Astrocyte (in vitro differentiated cells and primary cell): Measurements from ENCODE around the gene PNPLA7. TPM values are rescaled to one million over a fixed set of nuclear protein-coding genes. Genes with fewer than 3 reads are reported as not detected.
A peak's percentile ranks its signal among the peaks of the same experiment; 100 is the strongest.

Experiments used
- DNase-seq: peaks from one replicate; pipeline ENCODE4 v3.0.0-alpha.2; 2010; ENCODE audit warnings: low read depth
- FAIRE-seq: peaks from 2 replicates; lab custom pipeline; 2011; peaks lifted over from hg19 to GRCh38; lab: Jason Lieb, UNC
- H2AFZ ChIP-seq: 2 replicates; pipeline ENCODE4 v1.6.0; 2012; ENCODE audit warnings: low read depth, low read length, inconsistent platforms
- H3K27ac ChIP-seq: 2 replicates; pipeline ENCODE4 v1.5.1; 2011; ENCODE audit warnings: low read depth, low read length, inconsistent platforms
- H3K27me3 ChIP-seq: 2 replicates; pipeline ENCODE4 v1.6.0; 2011; ENCODE audit warnings: low read length, inconsistent platforms; ENCODE audit not compliant: insufficient read depth
- H3K36me3 ChIP-seq: 2 replicates; pipeline ENCODE4 v1.5.1; 2011; ENCODE audit warnings: low read length, inconsistent platforms; ENCODE audit not compliant: insufficient read depth
- H3K4me1 ChIP-seq: 2 replicates; pipeline ENCODE4 v1.5.1; 2011; ENCODE audit warnings: low read length, inconsistent platforms; ENCODE audit not compliant: insufficient read depth
- H3K4me2 ChIP-seq: 2 replicates; pipeline ENCODE4 v1.6.0; 2012; ENCODE audit warnings: low read length, inconsistent platforms
- H3K4me3 ChIP-seq: 2 replicates; pipeline ENCODE4 v1.5.1; 2011; ENCODE audit warnings: low read depth, mild to moderate bottlenecking, low read length, inconsistent platforms; ENCODE audit not compliant: insufficient read depth
- H3K79me2 ChIP-seq: 2 replicates; pipeline ENCODE4 v1.6.0; 2012; ENCODE audit warnings: mild to moderate bottlenecking, low read length, inconsistent platforms; ENCODE audit not compliant: insufficient read depth
- H3K9ac ChIP-seq: 2 replicates; pipeline ENCODE4 v1.6.0; 2012; ENCODE audit warnings: mild to moderate bottlenecking, low read length, inconsistent platforms
- H3K9me3 ChIP-seq: 2 replicates; pipeline ENCODE4 v1.5.1; 2012; ENCODE audit warnings: low read depth, mild to moderate bottlenecking, low read length, inconsistent platforms; ENCODE audit not compliant: insufficient read depth
- H4K20me1 ChIP-seq: 2 replicates; pipeline ENCODE4 v1.6.0; 2012; ENCODE audit warnings: low read length, inconsistent platforms; ENCODE audit not compliant: insufficient read depth
- H3K27ac Mint-ChIP-seq: one replicate; pipeline ENCODE4 v1.8.0; 2021; ENCODE audit warnings: mild to moderate bottlenecking, mixed read lengths; ENCODE audit not compliant: unreplicated experiment
- H3K27me3 Mint-ChIP-seq: one replicate; pipeline ENCODE4 v1.8.0; 2021; ENCODE audit warnings: low read depth, mixed read lengths; ENCODE audit not compliant: unreplicated experiment
- H3K36me3 Mint-ChIP-seq: one replicate; pipeline ENCODE4 v1.8.0; 2021; ENCODE audit warnings: low read depth, mixed read lengths; ENCODE audit not compliant: unreplicated experiment
- H3K4me1 Mint-ChIP-seq: one replicate; pipeline ENCODE4 v1.8.0; 2021; ENCODE audit warnings: low read depth, mixed read lengths; ENCODE audit not compliant: unreplicated experiment
- H3K4me3 Mint-ChIP-seq: one replicate; pipeline ENCODE4 v1.8.0; 2021; ENCODE audit warnings: mild to moderate bottlenecking, moderate library complexity, mixed read lengths; ENCODE audit not compliant: unreplicated experiment
- H3K9me3 Mint-ChIP-seq: one replicate; pipeline ENCODE4 v1.8.0; 2021; ENCODE audit warnings: mild to moderate bottlenecking, mixed read lengths; ENCODE audit not compliant: unreplicated experiment
- CTCF ChIP-seq: IDR thresholded peaks from 2 replicates; pipeline ENCODE4 v1.5.1; 2011; ENCODE audit warnings: low read depth, mild to moderate bottlenecking, inconsistent platforms, low read length, moderate library complexity; ENCODE audit not compliant: insufficient read depth
- EZH2 ChIP-seq: IDR thresholded peaks from 2 replicates; pipeline ENCODE4 v1.6.1; 2012; ENCODE audit warnings: mild to moderate bottlenecking, low read length, inconsistent platforms; ENCODE audit not compliant: insufficient read depth
- total RNA-seq: library from RNA; stranded (reverse); gene quantifications from 2 replicates; pipeline ENCODE4 v1.2.1, GENCODE V29; 2021

The PNPLA7 gene
- total RNA-seq, 1 donor from 2014 or later = 2.6 TPM

- H3K36me3 ChIP-seq = no peaks in the 10 kb centered on the region
- Mint-ChIP-seq H3K4me1 (no peaks in the 10 kb centered on the region), H3K27me3 (peaks cover 9% of the 10 kb centered on the region), H3K4me3 (no peak overlapping the region), H3K9me3 (peaks cover 16% of the 10 kb centered on the region), H3K27ac (no peak overlapping the region), H3K36me3 (peaks cover 11% of the 10 kb centered on the region)
- no peak for TF ChIP-seq CTCF
- TF ChIP-seq EZH2 = no peak
- no peaks in the 10 kb centered on the region for H4K20me1 ChIP-seq
- no peaks in the 10 kb centered on the region for H3K79me2 ChIP-seq
- no peaks in the 10 kb centered on the region for H3K27me3 ChIP-seq
- H3K9me3 ChIP-seq = no peaks in the 10 kb centered on the region
- H3K4me3 ChIP-seq = no peak overlapping the region
- H3K4me2 ChIP-seq = no peak overlapping the region
- no peak overlapping the region for H2AFZ ChIP-seq
- H3K9ac ChIP-seq = no peak overlapping the region
- no peaks in the 10 kb centered on the region for H3K4me1 ChIP-seq
- no peak for FAIRE-seq
- H3K27ac ChIP-seq = no peak overlapping the region
- no peak for DNase-seq
Measured at GRCh38 chr9:137499416-137499815, 50.8 kb downstream of the PNPLA7 start.

GRCh38 chr9:137498720-137499150 lies 51.5 kb downstream of the PNPLA7 start:
- H3K27ac Mint-ChIP-seq = peak overlapping the region; percentile 7
- no peak overlapping the region for H3K27ac ChIP-seq
- H3K4me2 ChIP-seq = no peak overlapping the region
- H3K4me3 Mint-ChIP-seq = no peak overlapping the region
- no peaks in the 10 kb centered on the region for H3K9me3 ChIP-seq
- DNase-seq (no peak), FAIRE-seq (no peak)
- no peaks in the 10 kb centered on the region for H3K27me3 ChIP-seq
- TF ChIP-seq EZH2 (no peak), CTCF (no peak)
- H3K27me3 Mint-ChIP-seq = peaks cover 9% of the 10 kb centered on the region
- H3K36me3 Mint-ChIP-seq = peaks cover 14% of the 10 kb centered on the region
- H4K20me1 ChIP-seq = no peaks in the 10 kb centered on the region
- no peaks in the 10 kb centered on the region for H3K4me1 Mint-ChIP-seq
- H3K79me2 ChIP-seq = no peaks in the 10 kb centered on the region
- no peak overlapping the region for H3K9ac ChIP-seq
- peaks cover 19% of the 10 kb centered on the region for H3K9me3 Mint-ChIP-seq
- H3K36me3 ChIP-seq = no peaks in the 10 kb centered on the region
- H3K4me1 ChIP-seq = no peaks in the 10 kb centered on the region
- no peak overlapping the region for H2AFZ ChIP-seq
- H3K4me3 ChIP-seq = no peak overlapping the region

GRCh38 chr9:137497921-137498719 lies 52.1 kb downstream of the PNPLA7 start:
- H3K27me3 Mint-ChIP-seq = peaks cover 9% of the 10 kb centered on the region

More at GRCh38 chr9:137497921-137498719, 52.1 kb downstream of the PNPLA7 start:
- Mint-ChIP-seq H3K4me3 (no peak overlapping the region), H3K36me3 (peaks cover 15% of the 10 kb centered on the region), H3K4me1 (no peaks in the 10 kb centered on the region), H3K27ac (peak overlapping the region; percentile 7), H3K9me3 (peaks cover 19% of the 10 kb centered on the region)
- no peaks in the 10 kb centered on the region for H3K9me3 ChIP-seq
- no peaks in the 10 kb centered on the region for H3K27me3 ChIP-seq
- H3K27ac ChIP-seq = no peak overlapping the region
- no peak overlapping the region for H3K4me3 ChIP-seq
- H3K4me2 ChIP-seq = no peak overlapping the region
- no peaks in the 10 kb centered on the region for H3K79me2 ChIP-seq
- no peak overlapping the region for H2AFZ ChIP-seq
- H3K36me3 ChIP-seq = no peaks in the 10 kb centered on the region
- TF ChIP-seq CTCF (no peak), EZH2 (no peak)
- FAIRE-seq (no peak), DNase-seq (no peak)
- no peak overlapping the region for H3K9ac ChIP-seq
- H4K20me1 ChIP-seq = no peaks in the 10 kb centered on the region
- no peaks in the 10 kb centered on the region for H3K4me1 ChIP-seq
